Large intestine (tissue), 3 donors: ENCODE data around the gene C9. TPM values are rescaled to one million over a fixed set of nuclear protein-coding genes. Genes with fewer than 3 reads are reported as not detected.
"Not testable (repeated sequence)": the region's sequence is repeated elsewhere in the genome, so short reads cannot be mapped to it uniquely, and the experiment has no call there.

Experiments used
- DNase-seq, 2 donors: peaks; one replicate each; pipeline versions ENCODE4 v3.0.0 to v3.0.0-alpha.2; 2013
- H3K27ac ChIP-seq: one replicate; pipeline ENCODE4 v1.5.1; 2013; ENCODE audit warnings: low read length
- H3K27me3 ChIP-seq: 2 replicates; pipeline ENCODE4 v1.6.1; 2013; ENCODE audit warnings: low read length; ENCODE audit not compliant: control insufficient read depth, insufficient read depth
- H3K36me3 ChIP-seq: 2 replicates; pipeline ENCODE4 v1.6.1; 2013; ENCODE audit warnings: low read length; ENCODE audit not compliant: control insufficient read depth, insufficient read depth
- H3K4me1 ChIP-seq: one replicate; pipeline ENCODE4 v1.6.1; 2013; ENCODE audit warnings: low read length; ENCODE audit not compliant: control insufficient read depth, insufficient read depth
- H3K4me3 ChIP-seq: one replicate; pipeline ENCODE4 v1.5.1; 2013; ENCODE audit warnings: low read length
- H3K9me3 ChIP-seq: one replicate; pipeline ENCODE4 v1.6.1; 2013; ENCODE audit warnings: mild to moderate bottlenecking, low read depth, low read length, moderate library complexity; ENCODE audit not compliant: control insufficient read depth
- WGBS: methylation state at CpG from one replicate; pipeline ENCODE4 v1.1.5; 2013; ENCODE audit warnings: low lambda C conversion rate; ENCODE audit not compliant: insufficient coverage; 5-methylcytosine and 5-hydroxymethylcytosine counted together
- polyA plus RNA-seq: library from polyadenylated mRNA; unstranded; fragments of 120-200 nt; gene quantifications from one replicate; pipeline ENCODE4 v1.2.1, GENCODE V29; 2013

The C9 gene
- polyA plus RNA-seq, 1 donor, result 0.04 TPM

DNA sequence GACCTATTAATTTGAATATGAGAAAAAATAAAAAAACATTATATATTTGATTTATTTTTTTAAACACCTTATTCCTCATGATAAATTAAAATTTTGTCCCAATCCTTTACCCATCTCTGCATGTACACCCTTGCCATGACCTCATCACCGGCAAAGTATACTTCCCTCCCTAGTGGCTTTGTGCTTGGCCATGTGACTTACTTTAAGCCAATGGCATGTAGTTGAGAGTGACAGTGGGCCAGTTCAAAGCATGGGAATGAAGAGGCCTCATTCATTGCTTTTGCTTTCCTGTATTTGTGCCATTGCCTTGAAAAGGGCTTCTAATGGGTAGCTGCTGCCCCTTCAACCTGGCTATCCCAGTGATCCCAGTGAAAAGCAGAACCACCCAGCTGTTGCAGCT lies 31.2 kb downstream of the C9 start:
- Histone ChIP-seq H3K27me3 (no peaks in the 10 kb centered on the region), H3K9me3 (peaks cover 9% of the 10 kb centered on the region), H3K27ac (no peak overlapping the region), H3K36me3 (no peaks in the 10 kb centered on the region), H3K4me3 (no peak overlapping the region), H3K4me1 (no peaks in the 10 kb centered on the region)
- no CpG with 5 or more reads among the region's 1 CpG for WGBS
- no peak for DNase-seq

GRCh38 chr5:39331861-39332381 lies 32.4 kb downstream of the C9 start:
- H3K4me1 ChIP-seq, result no peaks in the 10 kb centered on the region
- H3K27ac ChIP-seq, result no peak overlapping the region
- WGBS, result 100% methylated on average over 1 of the region's 2 CpGs
- no peaks in the 10 kb centered on the region for H3K36me3 ChIP-seq
- no peak for DNase-seq
- H3K9me3 ChIP-seq, result peaks cover 9% of the 10 kb centered on the region
- no peak overlapping the region for H3K4me3 ChIP-seq
- H3K27me3 ChIP-seq, result no peaks in the 10 kb centered on the region

DNA sequence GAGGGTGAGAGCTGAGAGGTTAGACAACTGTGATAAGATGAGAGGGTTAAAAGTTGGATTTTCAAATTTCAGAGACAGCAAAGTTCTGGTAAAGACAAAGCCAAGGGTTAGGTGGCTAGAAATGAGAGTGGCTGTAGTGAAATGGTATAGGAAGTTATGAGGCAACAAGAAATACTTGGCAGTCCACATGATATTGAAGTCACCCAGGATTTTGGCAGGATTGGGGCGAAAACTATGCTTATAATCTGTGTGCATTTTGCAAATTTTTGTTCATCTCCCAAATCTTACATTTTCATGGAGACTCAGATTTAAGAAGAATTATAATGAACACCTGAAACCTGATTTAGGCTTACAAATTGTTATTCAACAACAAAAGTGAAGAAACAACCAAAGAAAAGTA lies 35.6 kb downstream of the C9 start:
- Histone ChIP-seq H3K36me3 (no peaks in the 10 kb centered on the region), H3K9me3 (peaks cover 5% of the 10 kb centered on the region), H3K27ac (no peak overlapping the region), H3K27me3 (no peaks in the 10 kb centered on the region), H3K4me1 (no peaks in the 10 kb centered on the region), H3K4me3 (no peak overlapping the region)
- 100% methylated on average over 1 of the region's 1 CpG for WGBS
- DNase-seq, result no peak

GRCh38 chr5:39323542-39323941 lies 40.8 kb downstream of the C9 start:
- DNase-seq, result no peak
- Histone ChIP-seq H3K36me3 (no peaks in the 10 kb centered on the region), H3K27me3 (no peaks in the 10 kb centered on the region), H3K9me3 (peaks cover 4% of the 10 kb centered on the region), H3K27ac (no peak overlapping the region), H3K4me1 (no peaks in the 10 kb centered on the region), H3K4me3 (no peak overlapping the region)
- WGBS, result 63% methylated on average over 1 of the region's 3 CpGs

DNA sequence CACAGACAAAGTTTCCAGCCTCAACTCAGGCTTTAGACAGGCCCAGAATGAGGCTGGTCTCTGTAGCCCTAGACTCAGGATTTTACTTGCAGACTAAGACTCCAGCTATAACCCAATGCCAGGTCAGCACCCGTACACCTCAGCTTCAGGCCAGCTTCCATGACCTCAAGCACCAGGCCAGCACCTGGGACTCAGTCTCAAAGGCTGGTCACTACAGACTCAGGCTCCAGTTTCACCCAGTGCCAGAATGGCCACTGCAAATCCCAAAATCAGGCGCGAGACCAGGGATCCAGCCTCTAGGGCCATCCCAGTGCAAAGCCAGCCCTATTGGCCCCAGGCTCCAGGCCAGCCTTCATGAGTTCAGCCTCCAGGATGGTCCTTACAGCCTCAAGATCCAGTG lies 44.9 kb downstream of the C9 start:
- H3K27ac ChIP-seq, result no peak overlapping the region
- no CpG with 5 or more reads among the region's 3 CpGs for WGBS
- no peaks in the 10 kb centered on the region for H3K27me3 ChIP-seq
- H3K9me3 ChIP-seq, result peaks cover 4% of the 10 kb centered on the region
- no peaks in the 10 kb centered on the region for H3K4me1 ChIP-seq
- H3K4me3 ChIP-seq, result no peak overlapping the region
- H3K36me3 ChIP-seq, result no peaks in the 10 kb centered on the region
- no peak for DNase-seq

DNA sequence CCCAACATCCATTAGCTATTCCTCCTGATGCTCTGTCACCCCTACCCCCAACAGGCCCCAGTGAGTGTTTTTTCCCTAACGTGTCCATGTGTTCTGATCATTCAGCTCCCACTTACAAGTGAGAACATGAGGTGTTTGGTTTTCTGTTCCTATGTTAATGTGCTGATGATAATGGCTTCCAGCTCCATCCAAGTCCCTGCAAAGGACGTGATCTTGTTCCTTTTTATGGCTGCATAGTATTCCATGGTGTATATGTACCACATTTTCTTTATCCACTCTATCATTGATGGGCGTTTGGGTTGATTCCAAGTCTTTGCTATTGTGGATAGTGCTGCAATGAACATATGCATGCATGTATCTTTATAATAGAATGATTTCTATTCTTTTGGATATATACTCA lies 47.8 kb downstream of the C9 start:
- H3K27ac ChIP-seq, H3K36me3 ChIP-seq, H3K4me3 ChIP-seq, DNase-seq, H3K4me1 ChIP-seq, H3K27me3 ChIP-seq, H3K9me3 ChIP-seq: not testable (repeated sequence)
- no CpG with 5 or more reads among the region's 3 CpGs for WGBS

DNA sequence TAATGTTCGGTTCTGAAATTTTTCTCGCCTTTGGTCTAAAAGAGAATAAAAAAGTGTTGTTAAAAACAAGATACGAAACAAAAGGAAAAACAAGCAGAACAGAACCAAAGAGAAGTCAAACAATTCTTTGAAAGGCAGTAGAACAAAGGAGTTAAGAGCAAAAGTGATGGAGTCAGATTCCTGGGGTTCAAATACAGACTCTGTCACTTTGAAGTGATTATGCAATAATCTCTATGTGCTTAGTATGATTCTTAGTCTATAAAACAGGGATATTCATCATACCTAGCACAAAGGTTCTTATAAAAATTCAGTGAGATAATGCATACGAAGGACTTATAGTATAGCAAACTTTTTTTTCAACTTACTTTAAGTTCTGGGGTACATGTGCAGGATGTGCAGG lies 48.3 kb downstream of the C9 start:
- WGBS, result 90% methylated on average over 3 of the region's 4 CpGs
- no peaks in the 10 kb centered on the region for H3K4me1 ChIP-seq
- H3K27me3 ChIP-seq, result no peaks in the 10 kb centered on the region
- DNase-seq, result no peak
- H3K9me3 ChIP-seq, result peaks cover 4% of the 10 kb centered on the region
- H3K4me3 ChIP-seq, result no peak overlapping the region
- H3K27ac ChIP-seq, result no peak overlapping the region
- no peaks in the 10 kb centered on the region for H3K36me3 ChIP-seq

- Histone ChIP-seq H3K36me3 (no peaks in the 10 kb centered on the region), H3K27ac (no peak overlapping the region), H3K4me1 (no peaks in the 10 kb centered on the region), H3K4me3 (no peak overlapping the region), H3K9me3 (peaks cover 3% of the 10 kb centered on the region), H3K27me3 (no peaks in the 10 kb centered on the region)
- no peak for DNase-seq
- 100% methylated on average over 1 of the region's 1 CpG for WGBS
Observed at GRCh38 chr5:39314591-39314990, 49.7 kb downstream of the C9 start.

GRCh38 chr5:39309534-39309933 lies 54.8 kb downstream of the C9 start:
- no CpG with 5 or more reads among the region's 1 CpG for WGBS
- no peaks in the 10 kb centered on the region for H3K27me3 ChIP-seq
- no peaks in the 10 kb centered on the region for H3K9me3 ChIP-seq
- no peaks in the 10 kb centered on the region for H3K4me1 ChIP-seq
- DNase-seq, result no peak
- H3K27ac ChIP-seq, result no peak overlapping the region
- no peaks in the 10 kb centered on the region for H3K36me3 ChIP-seq
- H3K4me3 ChIP-seq, result no peak overlapping the region

DNA sequence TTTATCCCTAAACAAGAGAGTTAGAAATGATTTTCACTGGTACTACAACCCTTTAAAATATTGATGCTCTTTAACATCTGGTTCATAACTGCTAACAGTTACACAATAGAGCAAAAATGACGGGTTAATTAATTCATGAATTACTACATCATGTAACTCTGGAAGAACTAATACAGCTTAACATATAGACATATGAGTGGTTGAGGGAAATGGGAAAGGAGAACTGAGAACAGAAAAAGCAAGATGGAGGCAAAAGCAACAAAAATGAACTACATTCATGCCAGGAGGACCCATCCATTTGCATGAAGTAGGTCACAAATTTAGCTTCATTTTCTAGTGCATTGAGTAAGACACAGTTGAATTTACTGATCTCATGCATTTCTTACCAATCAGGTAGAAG lies 61.8 kb downstream of the C9 start:
- no peak for DNase-seq
- no peak overlapping the region for H3K4me3 ChIP-seq
- peaks cover 7% of the 10 kb centered on the region for H3K9me3 ChIP-seq
- WGBS, result no CpG with 5 or more reads among the region's 1 CpG
- H3K27me3 ChIP-seq, result no peaks in the 10 kb centered on the region
- no peaks in the 10 kb centered on the region for H3K36me3 ChIP-seq
- no peak overlapping the region for H3K27ac ChIP-seq
- H3K4me1 ChIP-seq, result no peaks in the 10 kb centered on the region

DNA sequence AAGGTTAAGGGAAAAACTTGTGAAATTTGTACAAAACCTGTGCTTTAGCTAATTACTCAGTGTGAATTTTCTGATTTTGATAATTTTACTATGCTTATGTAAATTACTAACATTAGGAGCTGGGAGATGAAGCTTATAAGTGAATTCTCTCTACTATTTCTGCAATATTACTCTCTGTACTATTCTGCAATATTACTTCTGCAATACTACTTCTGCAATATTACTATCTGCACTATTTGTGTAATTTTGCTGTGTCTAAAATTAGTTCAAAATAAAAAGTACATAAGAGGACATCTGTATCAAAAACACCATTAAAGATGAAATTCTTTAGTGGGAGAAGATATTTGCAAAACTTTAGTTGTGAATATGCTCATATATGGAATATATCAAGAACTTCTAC lies 62.9 kb downstream of the C9 start:
- Histone ChIP-seq H3K9me3 (peaks cover 7% of the 10 kb centered on the region), H3K27me3 (no peaks in the 10 kb centered on the region), H3K27ac (no peak overlapping the region), H3K4me3 (no peak overlapping the region), H3K4me1 (no peaks in the 10 kb centered on the region), H3K36me3 (no peaks in the 10 kb centered on the region)
- no peak for DNase-seq
